Stimulated activated CD4-positive, alpha-beta T cell treated with anti-CD3 and anti-CD28 coated beads, Interleukin-12 subunit alpha, Interleukin-12 subunit beta, amount 100 ng/mL, for 48 hours (primary cell): ENCODE results near the gene C1QL2.

Experiments used
- DNase-seq, 3 donors: peaks; one replicate each; pipeline ENCODE4 v3.0.0-alpha.2; 2020; ENCODE audit warnings: low read depth in 2 of 3, low spot score in 1 of 3

The C1QL2 gene

DNA sequence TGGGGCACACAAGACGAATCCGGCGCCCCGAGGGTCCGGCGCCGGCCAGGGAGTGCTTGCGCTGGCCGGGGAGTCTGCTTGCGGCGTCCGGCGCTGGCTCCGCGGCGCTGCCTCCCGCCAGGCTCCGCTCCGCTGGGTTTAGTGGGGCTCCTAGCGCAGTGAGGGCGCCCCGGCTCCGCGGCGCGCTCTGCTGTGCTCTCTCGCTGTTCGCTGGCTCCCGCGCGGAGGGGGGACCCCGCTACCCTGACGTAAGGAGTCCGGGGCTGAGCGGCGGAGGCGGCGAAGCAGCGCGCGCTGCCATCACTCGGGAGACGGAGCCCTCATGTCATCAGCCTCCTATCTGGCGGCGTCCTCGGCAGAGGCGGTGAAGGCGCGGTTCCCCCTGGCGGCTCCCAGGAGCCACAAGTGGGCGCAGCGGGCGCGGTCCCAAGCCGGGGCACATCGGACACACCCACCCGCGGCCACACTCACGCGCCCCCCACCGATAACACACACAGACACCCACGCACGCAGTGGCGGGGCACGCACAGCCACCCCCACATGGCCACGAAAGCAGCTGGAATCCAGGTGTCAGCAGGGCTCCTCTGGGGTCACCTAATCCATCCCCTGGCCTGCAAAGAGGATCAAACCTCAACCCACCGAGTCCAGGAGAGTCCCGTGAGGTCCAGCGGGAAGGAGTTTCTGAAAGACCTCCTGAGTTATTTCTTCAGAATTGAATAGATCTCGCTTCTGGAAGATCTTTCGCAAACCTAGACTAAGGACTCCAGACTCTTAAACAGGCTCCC lies at the start of gene C1QL2:
Gene C1QL2, minus strand, starts transcription at position 189 of the 785 bp plus-strand sequence. CDS start 482 bp downstream, outside the sequence.
- DNase-seq = no peak

- DNase-seq = no peak
Measured at GRCh38 chr2:119207447-119207846, 48.9 kb upstream of the C1QL2 start.

DNA sequence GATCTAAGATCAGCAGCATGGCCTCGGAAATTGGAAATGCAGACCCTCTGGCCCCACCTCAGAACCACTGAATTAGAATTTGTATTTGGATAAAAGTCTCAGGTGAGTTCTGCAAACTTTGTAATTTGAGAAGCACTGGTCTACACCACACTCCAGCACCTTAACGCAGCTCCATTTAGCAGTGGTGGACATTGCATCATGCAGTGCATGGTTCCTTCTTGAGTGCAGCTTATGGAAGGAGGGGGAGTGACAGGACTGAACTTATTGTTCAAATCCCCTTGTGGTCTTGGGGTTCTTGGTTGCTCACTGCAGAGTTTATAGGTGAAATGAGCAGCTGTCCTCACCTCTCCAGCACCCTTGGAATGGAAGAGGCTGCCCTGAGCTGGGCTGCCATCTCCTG lies 47.6 kb upstream of the C1QL2 start:
- no peak for DNase-seq

DNA sequence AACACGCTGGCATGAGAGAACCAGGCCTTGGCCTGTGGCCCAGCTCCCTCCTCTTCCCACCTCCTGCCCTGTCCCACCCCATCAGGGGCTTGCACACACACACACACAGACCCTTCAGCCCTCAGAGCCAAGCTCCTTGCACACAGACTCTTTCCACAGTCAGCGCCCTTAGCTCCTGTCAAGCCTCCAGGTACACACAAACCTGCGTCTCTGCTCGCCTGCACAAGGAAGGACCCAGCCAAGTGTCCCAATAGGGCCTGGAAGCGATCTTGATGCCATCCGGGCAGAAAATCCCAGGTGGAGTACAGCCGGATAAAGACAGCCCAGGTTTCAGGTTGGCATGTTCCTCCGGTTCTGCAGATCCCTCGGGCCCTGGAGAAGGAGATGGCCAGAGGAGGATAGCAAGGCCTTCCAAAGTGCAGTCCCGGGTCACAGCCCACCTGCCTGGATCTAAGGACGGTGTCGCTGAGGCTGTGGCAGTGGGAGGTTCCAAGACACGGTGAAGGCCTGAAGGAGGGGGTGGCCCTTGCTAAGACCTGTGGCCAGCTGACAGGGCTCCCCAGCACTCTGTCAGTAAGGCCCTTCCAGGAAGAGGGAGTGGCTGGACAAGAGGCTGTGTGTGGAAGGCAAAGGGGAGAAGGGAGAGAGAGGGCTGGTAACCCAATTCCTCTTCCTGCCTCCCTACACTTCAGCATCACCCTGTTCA lies 46.6 kb upstream of the C1QL2 start:
- no peak for DNase-seq

- DNase-seq = no peak
Measured at GRCh38 chr2:119204525-119204924, 46.0 kb upstream of the C1QL2 start.

- no peak for DNase-seq
Measured at GRCh38 chr2:119202610-119203310, 44.2 kb upstream of the C1QL2 start.

DNA sequence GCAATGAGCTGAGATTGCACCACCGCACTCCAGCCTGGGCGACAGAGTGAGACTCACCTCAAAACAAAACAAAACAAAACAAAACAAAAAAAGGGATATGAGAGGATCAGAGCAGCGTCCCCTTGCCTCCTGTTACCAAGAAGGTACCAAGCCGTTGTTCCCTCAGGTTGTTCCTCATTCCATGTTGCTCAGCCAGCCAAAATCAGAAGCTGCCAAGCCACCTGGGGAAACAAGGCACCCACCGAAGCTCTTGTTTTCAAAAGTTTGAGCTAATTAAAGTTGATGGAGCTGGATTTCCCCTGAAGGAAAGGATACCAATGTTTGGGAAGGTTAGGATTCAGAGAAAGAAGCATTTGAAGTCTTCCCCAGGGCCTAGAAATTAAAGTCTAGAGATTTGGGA lies 43.3 kb upstream of the C1QL2 start:
- DNase-seq = no peak

- no peak for DNase-seq
Measured at GRCh38 chr2:119198240-119198840, 39.8 kb upstream of the C1QL2 start.

DNA sequence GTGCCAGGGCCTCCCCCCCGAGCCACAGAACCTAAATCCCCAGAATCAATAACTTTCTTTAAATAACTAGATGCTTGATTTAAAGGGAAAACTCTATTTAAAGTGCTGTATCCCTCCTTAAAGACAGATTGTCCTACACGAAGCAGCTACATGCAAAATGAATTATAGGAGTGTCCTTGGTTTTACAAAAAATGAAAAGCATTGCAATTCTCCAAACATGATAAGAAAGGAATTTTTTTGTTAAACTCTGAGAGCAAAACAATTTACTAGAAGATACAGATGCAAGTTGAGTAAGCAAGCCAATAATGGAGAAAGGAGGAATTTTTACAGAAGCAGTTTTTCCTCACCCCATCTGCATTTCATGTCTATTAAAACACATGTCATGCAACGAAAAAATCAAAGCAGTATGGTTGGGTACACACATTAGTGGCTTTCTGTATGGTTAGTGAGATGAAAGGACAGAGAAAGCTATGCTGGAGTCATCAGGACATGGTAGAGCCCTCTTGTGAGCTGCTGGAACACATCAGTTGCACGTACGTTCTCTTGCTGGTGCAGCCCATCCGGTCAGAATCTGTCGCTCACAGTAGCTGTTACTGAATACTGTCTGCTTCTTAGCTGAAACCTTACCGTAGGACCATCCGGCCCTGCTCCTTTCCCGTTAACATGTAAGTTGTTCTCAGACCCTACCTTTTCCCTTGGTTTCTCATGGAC lies 39.1 kb upstream of the C1QL2 start:
- no peak for DNase-seq

- DNase-seq = no peak
Measured at GRCh38 chr2:119197126-119197405, 38.5 kb upstream of the C1QL2 start.

- no peak for DNase-seq
Measured at GRCh38 chr2:119196301-119197125, 38.0 kb upstream of the C1QL2 start.

- DNase-seq = no peak
Measured at GRCh38 chr2:119195887-119196286, 37.3 kb upstream of the C1QL2 start.

DNA sequence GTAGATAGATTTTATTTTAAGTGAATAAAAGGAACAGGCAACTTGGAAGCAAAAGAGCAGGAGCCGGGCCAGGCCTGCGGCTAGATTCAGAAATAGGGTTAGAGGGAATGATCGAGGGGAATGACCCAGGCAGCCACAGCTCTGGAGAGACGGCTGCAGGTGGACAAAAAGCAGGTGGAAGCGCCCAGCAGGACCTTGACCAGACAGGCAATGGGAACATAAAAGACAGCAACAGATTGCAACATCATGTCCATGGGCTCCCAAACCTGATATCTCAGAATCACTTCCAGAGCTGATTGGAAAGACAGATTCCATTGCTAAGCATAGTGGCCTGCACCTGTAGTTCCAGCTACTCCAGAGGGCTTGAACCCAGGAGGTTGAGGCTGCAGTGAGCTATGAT lies 36.5 kb upstream of the C1QL2 start:
- DNase-seq = no peak

DNA sequence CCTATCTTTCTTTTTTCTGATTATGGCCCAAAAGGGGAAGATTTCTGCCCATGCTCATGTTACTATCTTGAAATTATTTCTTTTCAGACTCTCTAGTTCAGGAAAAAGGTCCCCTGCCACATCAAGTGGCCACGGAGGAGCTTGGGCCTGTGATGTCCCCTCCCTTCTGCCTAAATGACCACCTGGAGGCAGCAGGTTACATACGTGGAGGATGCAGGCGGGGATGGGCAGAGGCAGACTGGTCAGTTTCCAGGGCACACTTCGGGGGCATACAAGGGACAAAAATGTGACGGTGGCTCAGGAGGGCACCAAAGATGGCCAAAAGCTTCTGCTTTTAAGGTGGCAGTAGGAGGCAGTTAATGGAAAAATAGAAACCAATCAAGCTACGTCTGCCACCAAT lies 34.3 kb upstream of the C1QL2 start:
- no peak for DNase-seq

DNA sequence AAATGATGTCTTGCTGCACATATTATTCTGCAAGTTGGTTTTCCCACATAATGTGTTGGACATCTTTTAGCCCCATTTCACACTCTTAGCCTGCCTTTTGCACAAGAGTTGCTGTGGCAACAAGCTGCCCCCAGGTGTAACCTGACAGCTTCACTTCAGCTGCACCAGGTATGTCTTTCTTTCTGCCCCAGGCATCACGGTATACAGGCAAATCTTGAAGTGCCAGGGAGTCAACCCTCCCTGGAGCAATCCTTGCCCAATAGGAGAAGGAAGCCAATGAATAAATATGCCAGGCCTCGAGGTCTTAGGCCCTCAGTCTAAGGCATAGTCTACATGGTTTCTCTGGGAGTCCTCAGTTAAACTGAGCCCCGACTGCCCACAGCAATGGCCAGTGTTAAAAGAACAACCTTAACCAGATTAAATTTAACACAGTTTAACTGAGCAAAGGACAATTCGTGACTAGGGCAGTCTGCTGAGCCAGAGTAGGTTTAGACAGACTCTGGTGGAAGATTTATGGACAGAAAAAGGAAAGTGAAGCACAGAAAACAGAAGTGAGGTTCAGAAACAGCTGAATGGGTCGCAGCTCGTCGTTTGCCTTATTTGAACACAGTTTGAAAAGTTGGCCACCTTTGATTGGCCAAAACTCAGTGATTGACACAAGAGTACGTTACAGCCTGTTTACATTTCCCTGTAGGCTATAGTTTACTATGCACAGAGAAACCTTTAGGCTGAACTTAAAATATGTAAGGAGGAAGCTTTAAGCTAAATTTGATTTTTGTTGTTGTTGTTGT lies 32.0 kb upstream of the C1QL2 start:
- DNase-seq = no peak

DNA sequence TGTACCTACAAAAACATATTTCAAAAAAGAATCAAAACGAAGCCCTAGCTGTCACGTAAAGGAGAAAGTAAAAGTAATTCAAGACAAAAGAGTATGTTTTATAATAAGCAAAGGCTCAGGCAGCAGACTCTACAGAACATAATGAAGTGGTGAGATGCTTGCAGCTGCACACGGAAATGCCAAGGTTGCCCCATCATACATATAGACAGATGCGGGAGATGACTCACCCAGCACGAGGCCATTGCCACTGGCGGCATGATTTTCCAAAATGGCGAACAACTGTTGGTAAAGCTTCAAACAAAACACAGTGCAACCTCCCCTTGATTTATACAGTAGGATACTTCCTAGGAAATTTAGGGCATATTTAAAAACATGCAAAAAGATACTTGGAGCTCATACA lies 26.0 kb upstream of the C1QL2 start:
- DNase-seq = no peak

DNA sequence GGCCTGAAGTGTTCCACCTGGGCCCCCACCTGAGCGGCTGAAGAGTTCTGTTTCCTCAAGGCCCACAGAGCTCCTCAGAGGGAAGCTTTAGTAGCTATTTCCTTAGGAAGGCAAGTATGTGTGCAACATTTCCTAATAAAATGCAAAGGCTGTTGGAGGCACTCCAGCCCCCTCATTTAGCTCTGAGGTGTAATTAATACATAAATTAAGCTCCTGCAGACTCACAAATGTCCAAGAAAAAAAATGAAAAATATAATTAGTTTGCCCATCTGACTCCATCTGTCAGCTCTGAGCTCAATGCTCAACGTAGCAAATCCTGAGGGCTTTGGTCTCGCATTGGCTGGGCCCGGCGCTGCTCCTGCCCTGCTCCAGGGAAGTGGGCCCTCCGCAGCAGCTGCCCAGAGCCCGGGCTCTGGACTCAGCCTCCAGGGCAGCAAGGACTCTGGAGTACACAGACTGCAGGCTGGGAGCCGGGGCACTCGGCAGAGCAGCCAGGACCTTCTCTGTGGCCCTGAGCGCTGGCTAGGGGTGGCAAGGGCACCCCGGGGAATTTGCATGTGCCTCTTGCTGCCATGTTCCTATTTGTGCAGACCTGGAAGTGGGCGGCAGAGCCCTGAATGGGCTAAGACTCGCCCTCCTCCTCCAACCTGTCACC lies 23.4 kb upstream of the C1QL2 start:
- DNase-seq = no peak

GRCh38 chr2:119181391-119181790 lies 22.8 kb upstream of the C1QL2 start:
- no peak for DNase-seq

- DNase-seq = no peak
Measured at GRCh38 chr2:119180892-119181291, 22.3 kb upstream of the C1QL2 start.
